ENCODE measurements around the gene ZNF608.

DNA sequence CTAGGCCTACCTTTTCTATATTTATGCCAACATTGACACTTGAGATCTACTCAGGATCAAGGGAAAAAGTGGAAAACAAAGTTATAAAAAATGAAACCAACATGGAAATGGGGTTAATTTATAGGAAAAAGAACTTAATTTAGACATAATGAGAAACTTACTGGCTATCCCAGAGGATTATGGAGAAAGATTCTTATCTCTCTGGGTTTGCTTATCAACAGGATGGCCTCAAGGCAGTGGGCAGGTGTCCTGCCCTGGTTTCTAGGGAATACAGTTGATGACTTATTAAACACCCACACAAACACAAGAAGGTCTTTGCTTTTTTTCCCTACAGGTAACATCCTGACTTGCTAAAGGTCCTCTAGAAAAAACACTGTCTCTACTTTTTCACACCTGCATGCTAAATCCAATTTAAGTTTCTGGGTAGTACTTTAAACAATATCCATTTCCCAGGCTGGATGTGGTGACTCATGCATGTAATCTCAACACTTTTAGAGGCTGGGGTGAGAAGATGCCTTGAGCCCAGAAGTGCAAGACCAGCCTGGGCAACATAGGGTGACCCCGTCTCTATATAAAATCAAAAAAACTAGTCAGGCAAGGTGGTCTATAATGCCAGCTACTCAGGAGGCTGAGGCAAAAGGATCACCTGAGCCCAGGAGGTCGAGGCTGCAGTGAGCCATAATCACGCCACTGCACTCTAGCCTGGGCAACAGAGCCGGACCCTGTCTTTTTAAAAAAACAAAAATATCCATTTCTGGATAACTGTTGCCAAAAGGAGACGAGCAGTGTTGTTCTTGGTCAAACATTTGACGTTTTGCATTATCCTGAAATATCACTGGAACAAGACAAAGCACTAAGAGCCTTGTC lies 6.6 kb upstream of the ZNF608 start:
- TF ChIP-seq HNF4A (conservative IDR thresholded peaks at IDR 0.05) = no peak
- TF ChIP-seq, protein P1, sequence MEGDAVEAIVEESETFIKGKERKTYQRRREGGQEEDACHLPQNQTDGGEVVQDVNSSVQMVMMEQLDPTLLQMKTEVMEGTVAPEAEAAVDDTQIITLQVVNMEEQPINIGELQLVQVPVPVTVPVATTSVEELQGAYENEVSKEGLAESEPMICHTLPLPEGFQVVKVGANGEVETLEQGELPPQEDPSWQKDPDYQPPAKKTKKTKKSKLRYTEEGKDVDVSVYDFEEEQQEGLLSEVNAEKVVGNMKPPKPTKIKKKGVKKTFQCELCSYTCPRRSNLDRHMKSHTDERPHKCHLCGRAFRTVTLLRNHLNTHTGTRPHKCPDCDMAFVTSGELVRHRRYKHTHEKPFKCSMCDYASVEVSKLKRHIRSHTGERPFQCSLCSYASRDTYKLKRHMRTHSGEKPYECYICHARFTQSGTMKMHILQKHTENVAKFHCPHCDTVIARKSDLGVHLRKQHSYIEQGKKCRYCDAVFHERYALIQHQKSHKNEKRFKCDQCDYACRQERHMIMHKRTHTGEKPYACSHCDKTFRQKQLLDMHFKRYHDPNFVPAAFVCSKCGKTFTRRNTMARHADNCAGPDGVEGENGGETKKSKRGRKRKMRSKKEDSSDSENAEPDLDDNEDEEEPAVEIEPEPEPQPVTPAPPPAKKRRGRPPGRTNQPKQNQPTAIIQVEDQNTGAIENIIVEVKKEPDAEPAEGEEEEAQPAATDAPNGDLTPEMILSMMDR (IDR thresholded peaks at IDR 0.05; ENCODE audit: low read depth, low read length, missing input control) = no peak
- TF ChIP-seq RAD21 (IDR thresholded peaks at IDR 0.05) = no peak
- TF ChIP-seq, protein P2, sequence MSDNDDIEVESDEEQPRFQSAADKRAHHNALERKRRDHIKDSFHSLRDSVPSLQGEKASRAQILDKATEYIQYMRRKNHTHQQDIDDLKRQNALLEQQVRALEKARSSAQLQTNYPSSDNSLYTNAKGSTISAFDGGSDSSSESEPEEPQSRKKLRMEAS (IDR thresholded peaks at IDR 0.05) = no peak
- no peak for TF ChIP-seq TAF1 (conservative IDR thresholded peaks at IDR 0.05)
- TF ChIP-seq RXRA (IDR thresholded peaks at IDR 0.05) = no peak
- TF ChIP-seq YY1 (IDR thresholded peaks at IDR 0.05) = no peak
- no peak for TF ChIP-seq EGR1 (IDR thresholded peaks at IDR 0.05; ENCODE audit: low read depth in 2 of 2)
- TF ChIP-seq, protein P3, sequence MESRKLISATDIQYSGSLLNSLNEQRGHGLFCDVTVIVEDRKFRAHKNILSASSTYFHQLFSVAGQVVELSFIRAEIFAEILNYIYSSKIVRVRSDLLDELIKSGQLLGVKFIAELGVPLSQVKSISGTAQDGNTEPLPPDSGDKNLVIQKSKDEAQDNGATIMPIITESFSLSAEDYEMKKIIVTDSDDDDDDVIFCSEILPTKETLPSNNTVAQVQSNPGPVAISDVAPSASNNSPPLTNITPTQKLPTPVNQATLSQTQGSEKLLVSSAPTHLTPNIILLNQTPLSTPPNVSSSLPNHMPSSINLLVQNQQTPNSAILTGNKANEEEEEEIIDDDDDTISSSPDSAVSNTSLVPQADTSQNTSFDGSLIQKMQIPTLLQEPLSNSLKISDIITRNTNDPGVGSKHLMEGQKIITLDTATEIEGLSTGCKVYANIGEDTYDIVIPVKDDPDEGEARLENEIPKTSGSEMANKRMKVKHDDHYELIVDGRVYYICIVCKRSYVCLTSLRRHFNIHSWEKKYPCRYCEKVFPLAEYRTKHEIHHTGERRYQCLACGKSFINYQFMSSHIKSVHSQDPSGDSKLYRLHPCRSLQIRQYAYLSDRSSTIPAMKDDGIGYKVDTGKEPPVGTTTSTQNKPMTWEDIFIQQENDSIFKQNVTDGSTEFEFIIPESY (IDR thresholded peaks at IDR 0.05) = no peak
- TF ChIP-seq NR2F2 (IDR thresholded peaks at IDR 0.05) = no peak

Measured in liver (tissue), 3 donors.